HCEC 1CT (cell line): ENCODE measurements around the gene SDK2.

ENCODE experiments used
- DNase-seq: peaks from one replicate; pipeline ENCODE4 v3.0.0-alpha.2; 2017

Gene SDK2

DNA sequence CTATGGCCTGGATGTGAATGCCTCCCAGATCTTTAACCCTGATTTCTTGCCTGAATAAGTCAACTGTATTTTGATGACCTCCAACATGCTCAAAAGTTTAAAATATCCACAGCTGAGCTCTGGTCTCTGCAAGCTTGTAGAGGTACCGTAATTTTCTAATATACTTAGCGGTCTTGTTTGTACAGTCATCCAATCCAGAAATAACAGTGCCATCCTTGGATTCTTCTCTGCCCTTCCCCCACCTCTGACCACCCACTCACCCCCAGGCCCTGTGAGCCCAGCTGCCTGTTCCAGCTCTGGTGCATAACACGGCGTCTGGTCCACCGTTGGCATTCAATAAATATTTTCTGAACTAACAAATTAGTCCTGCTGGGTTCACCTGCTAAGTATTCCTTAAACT is 113.1 kb downstream of the SDK2 start:
- no peak for DNase-seq

DNA sequence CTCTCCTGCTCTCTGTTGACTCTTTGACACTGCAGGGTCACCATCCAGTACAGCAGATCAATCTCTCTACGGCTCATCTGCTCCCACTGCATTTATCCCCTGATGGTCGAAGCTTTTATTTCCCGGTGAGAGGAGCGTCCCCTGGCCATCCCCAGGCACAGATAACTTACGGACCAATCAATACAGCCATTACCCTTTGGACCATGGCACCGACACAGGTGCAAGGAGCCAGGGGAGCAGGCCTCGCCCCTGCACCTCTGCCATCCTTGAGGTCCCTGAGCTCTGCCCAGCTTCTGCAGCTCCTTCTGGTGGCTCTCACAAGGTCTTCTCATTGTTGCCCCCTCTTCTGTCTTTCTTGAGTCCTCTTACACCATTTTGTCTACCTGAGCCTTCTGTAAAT is 115.6 kb downstream of the SDK2 start:
- DNase-seq, result no peak

DNA sequence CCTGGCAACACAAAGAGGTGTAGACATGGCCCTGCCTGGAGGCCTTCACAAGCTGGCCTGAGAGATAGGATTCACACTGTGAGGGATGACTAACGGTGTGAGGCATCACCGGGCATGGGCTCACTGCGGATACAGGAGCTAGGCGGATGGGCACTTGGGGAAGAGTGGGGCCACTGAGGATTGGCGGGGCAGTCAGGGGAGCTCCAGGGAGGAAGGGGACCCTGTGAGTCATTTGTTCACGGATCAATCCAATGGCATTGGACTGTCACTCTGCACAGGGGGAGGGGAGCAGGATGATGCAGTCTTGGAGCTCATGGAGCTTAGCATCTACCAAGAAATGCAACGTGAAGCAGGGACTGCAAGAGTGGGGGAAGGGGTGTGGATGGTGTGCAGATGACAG is 117.3 kb downstream of the SDK2 start:
- DNase-seq, result no peak

DNA sequence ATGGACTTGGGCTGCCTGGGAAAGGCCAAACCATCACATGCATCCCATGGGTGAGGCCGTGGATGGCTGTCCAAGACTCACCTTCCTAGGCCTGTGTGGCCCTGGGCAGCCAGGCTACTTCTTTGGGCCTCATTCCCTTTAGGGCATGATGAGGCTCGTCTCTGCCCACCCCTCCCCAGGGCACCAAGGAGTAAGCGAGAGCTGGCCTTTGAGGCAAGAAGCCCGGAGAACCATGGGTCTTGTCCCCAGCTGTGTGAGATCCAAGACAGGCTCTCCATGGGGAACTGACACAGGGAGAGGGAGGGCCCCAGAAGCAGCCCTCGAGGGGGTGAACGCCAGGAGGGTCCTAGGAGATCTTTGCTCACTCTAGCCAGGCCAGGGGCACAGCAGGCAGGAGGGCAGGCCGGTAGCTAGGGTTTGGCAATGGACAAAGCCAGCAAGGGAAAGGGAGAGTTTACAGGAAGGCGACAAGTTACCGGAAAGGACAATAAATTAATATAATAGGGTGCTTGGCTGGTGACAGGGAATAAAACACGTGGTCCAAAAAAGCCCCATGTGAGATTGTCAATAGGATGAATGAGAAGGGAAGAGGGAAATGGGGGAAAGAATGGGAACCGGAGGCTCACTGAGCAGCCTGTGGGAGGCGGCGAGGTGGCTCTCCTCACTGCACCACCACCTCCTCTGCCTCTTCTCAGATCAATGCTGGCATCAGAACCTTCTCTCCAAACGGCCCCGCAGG is 119.1 kb downstream of the SDK2 start:
- no peak for DNase-seq

DNA sequence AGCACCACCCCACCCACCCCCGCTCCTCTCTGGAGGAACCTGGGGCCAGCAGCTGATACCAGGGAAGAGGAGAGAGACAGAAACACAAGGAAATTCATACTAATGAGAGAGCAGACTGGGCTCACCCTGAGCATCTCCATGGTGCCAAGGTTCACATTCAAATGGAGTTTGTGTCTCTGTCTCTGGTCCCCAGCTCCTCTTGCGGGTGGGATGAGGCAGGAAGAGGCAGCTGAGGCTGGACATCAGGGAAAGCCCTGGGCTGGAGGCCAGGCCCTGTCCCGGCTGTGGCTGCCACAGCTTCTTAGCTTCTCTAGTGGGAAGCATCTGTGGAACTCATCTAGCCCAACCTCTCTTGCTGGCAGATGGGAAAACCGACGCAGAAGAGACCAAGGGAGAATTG is 121.5 kb downstream of the SDK2 start:
- no peak for DNase-seq

DNA sequence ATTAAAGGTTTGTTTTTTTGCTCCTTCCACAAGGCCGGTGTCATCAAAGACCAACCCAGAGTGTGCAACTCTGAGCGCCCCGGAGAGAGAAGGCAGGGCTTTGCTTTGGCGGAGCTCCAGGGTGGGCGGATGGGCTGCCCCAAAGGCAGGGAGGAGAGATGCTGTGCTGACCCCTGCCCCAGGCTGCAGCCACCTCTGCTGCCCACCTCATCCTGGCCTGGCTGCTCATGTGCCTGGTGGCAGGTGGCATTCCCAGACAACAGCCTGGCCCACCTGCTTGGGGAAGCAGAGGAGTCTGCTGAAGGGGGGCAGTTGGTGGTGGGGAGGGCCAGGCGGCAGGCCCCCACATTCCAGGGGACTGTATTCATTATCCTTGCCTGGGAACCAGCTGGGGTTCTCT is 122.1 kb downstream of the SDK2 start:
- no peak for DNase-seq

DNA sequence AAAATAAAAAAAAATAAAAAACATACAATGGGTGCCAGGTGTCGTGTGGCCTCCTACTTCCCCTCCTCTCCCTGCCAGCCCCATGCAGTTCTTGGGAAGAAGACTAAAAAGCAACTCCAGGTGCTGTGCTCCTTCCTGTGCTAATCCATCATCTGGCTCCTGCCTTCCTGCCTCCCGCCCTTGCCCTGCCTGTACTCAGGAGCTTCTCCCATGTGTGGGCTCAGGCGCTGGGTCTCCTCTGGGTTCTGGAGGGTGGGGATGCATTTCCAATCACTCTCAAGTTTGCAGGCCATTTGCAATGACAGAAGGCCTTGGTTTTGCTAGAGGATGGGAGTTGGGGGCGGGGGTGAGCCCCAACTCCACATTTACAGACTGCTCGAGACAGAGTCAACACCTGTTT is 122.9 kb downstream of the SDK2 start:
- DNase-seq, result no peak

DNA sequence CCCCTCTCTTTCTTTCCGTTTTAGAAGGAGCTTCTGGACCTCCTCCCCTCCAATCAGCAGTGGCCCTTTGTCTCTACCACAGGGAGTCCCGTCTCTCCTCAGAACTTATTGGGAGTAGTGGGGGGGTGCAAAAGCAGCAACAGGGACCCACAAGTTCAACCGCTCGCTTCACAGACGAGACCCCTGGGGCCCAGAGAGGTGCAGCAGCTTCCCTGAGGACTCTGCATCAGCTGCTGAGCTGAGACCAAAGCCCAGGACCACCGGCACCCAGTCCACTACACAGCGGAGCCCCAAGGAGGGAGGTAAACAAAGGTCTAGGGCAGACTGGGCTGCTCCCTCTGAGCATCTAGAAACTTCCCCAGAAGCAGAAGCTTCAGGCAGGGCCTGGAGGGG is 123.9 kb downstream of the SDK2 start:
- no peak for DNase-seq

DNA sequence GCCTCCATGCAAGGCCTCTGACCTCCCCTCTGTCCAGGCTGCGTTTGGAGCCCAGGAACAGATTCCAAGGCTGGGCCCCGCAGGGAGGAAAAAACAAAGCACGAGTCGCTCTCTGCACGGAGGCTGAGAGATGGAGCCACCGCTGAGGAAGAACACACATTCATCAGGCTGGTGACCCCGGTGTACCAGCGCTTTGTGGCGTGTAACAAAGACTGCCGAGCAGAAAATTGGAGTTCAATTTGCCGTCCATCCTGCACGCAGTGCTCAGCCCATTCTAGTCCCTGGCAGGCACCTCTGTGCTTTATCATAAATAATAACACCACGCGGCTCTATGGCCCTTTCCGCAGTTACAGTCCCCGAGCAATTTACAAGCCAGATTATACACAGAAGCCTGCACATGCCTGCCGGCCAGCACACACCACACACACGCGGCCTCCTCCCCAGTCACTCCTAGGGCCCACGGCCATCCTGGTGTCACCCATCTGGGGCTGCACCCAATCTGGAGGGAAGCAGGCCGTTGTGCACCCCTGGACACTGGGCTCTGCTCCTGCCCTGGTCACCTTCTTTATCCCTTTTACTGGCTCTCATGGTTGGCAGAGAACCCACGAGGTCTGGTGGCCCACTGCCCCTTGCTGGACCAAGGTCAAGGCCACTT is 124.4 kb downstream of the SDK2 start:
- DNase-seq, result no peak

DNA sequence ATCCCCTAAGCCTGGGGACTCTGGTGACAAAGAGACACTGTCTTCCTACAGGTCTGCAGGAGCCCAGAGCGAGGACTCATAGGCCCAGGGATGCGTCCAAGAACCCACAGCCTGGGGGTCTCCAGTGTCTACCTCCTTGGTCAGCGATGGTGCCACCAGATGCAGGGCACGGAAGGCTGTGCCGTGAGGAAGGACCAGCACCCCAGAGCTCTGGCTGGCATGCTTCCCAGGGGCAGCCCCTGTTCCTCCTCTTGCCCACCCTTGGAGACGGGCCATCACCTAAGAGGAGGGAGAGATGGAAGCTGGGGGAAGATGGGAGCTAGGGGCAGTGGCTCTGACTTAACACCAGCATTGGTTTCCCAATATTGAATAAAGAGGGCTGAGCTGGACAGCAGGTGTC is 125.2 kb downstream of the SDK2 start:
- DNase-seq, result no peak

DNA sequence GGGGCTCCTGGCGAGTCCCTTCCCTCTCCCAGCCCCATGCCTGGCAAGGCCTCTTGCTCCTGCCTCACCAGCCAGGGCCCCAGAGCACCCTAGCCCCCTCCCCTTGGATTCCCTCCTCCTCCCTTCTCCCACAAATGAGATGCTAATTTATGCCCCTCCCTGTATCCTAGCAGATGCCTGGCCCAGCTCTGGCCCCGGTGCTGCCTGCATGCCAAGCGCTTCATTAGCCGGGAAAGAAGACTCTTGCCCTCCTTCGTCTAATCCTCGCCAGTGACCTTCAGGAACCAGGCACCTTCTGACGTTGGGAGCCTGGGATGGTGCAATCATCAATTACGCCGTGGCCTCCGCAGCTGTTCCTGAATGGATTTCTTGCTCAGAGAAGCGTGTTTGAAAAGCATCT is 127.8 kb downstream of the SDK2 start:
- DNase-seq, result no peak

DNA sequence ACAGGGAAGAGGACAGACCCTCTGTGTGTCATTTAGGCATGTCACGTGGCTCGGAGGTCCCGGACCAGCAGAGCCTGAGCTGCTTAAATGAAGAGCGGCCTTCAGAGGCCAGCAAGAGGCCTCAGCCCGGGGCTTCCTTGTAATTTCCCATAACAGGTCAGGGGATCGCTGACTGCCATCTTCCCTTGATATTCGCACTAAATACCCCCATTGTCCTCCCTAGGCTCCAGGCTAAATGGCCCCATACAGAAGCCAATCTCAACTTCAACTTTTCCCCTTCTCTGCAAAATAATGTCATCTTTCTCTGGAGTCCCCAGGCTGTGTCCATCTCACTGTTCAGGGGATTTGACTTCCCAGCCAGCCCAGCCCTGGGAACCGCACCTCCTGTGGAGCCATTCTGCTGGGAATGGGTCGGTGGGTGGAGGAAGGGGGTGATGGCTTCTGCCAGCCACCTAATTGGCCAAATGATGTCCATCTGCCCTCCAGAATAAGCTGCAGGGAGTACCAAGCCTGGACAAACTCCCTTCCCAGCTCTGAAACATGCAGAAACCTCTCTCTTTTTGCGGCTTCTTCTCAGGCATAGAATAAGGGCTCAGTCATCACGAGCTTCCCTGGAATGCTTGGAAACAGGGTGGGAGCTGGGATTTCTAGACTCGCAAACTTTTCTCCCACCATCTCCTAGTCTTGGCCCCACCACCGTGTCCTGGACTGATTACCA is 129.9 kb downstream of the SDK2 start:
- DNase-seq, result no peak

DNA sequence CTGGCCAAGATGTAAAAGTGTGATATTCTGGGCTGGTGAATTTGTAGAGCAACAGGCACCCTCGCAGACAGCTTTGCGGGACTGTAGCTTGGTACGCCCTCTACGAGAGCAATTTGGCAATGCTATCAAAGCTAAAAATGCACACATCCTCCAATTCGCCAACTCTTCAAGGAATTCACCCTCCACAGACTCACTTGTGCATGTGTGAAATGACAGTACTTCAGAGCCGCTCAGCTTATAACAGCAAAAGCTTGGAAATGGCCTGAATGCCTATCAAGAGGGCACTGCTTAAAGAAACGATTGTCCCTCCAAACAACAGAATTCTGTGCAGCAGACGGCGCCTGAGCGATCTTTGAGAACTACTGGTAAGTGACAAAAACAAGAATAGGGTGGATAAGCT is 130.8 kb downstream of the SDK2 start:
- DNase-seq, result no peak

DNA sequence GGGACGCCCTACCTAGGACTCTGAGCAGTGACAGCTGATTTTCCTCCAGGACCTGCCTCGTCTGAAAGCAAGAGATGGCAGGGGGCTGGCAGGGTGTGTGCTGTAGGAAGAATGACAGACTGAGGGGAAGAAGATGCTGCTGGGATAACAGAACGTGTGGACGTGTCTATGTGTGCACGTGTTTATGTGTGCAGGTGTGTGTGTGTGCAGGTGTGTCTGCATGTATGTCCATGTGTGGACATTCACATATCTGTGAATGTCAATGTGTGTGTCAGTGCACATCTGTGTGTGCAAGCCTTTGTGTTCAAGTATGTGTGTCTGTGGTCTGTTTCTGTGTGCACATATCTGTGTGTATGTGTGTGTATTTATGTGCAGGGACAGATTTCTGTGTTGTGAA is 132.5 kb downstream of the SDK2 start:
- DNase-seq, result no peak

DNA sequence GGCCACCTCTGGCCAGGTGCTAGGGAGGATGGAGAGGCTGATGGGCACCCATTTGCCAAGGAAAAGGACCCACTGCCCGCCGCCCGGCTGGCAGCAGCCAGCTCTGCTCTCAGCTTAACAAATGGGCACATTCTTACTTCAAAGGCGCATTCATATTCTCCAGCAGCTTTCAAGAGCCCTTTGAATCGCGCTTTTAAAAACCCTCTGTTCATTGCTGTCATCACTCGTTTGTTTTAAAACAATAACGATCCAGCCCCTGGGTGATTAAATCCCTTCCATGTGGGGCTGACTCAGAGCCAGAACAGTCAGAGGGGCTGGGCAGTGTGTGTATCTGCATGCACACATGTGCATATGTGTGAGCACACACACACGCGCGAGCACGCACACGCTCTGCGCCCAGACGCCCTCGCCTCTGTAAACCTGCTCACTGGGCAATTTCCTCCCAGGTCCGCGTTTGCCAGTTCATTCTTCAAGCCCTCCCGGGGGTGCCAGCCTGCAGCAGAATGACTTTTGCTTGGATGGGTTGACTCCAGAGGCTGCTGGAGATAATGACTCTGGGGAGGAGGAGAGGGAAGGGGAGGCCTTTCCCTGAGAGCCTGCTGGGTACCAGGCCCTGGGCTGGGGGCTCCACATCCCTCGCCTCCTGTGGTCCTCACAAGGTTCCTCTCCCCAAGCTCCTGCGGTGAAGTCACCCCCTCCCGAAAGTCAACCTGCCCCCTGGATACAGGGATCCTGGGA is 133.1 kb downstream of the SDK2 start:
- no peak for DNase-seq

DNA sequence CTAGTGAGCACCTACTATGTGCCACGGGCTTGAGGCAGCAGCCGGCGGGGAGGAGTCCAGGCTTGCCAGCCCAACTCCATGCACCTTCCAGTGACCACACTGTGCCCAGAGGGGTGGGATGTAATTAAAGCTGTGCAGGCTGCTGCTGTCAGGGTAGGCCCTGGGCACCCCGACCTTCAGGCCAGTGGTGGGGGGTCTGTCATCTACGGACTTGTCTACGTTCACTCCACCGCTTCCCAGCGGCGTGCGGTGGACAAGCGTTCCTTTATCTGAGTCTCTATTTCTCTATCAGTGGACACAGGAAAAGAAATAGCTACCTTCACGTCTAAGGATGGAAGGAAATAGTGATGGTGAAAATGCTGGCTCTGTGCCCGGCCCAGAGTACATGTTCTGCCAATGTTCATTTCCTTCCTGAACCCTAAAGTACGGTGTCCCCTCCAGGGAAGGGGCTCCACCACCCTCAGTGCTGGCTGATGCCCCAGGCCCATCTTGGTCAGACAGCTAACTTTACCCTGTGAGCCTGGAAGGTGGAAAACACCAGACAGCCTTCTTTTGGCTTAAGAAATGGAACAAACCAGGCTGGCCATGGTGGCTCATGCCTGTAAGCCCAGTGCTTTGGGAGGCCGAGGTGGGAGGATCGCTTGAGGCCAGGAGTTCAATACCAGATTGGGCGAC is 135.2 kb downstream of the SDK2 start:
- no peak for DNase-seq

DNA sequence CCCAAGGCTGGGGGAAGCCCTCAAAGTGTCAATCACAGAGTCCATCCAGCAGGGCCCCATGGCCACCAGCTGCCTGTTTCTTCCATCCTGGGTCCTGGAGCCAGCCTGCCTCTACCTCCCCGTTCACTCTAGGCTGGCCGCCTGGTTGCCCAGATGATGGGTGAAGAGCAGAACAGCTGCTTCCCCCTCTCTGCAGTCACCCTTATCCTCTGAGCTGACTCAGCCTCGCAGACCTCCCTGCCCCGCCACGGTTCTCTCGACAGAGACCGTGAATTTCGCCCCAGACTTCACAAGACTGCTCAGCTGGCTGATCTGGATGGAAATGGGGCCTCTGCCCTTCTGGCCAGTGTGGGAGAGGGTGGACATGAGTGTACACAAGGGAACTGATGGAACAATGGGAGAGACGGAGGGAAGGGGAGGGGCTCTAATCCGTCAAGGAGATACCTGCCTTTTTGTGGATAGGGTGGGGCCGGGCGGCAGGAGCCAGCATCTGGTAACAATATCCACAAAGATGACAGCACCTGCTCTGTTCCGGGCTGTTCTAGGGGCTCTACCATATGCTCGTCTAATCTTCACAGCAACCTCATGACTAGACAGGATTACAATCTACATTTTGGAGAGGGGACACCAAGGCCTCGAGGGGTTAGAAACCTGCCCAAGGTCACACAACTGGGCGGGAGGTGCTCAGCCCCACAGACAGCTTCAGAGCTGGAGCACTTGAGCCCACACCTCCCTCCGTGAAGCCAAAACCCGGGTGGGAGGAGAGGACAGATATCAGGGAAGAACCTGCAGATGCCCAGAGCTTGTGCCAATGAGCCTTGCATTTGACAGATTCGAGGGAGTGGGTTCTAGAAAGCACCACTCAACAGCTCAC is 136.0 kb downstream of the SDK2 start:
- DNase-seq, result no peak

DNA sequence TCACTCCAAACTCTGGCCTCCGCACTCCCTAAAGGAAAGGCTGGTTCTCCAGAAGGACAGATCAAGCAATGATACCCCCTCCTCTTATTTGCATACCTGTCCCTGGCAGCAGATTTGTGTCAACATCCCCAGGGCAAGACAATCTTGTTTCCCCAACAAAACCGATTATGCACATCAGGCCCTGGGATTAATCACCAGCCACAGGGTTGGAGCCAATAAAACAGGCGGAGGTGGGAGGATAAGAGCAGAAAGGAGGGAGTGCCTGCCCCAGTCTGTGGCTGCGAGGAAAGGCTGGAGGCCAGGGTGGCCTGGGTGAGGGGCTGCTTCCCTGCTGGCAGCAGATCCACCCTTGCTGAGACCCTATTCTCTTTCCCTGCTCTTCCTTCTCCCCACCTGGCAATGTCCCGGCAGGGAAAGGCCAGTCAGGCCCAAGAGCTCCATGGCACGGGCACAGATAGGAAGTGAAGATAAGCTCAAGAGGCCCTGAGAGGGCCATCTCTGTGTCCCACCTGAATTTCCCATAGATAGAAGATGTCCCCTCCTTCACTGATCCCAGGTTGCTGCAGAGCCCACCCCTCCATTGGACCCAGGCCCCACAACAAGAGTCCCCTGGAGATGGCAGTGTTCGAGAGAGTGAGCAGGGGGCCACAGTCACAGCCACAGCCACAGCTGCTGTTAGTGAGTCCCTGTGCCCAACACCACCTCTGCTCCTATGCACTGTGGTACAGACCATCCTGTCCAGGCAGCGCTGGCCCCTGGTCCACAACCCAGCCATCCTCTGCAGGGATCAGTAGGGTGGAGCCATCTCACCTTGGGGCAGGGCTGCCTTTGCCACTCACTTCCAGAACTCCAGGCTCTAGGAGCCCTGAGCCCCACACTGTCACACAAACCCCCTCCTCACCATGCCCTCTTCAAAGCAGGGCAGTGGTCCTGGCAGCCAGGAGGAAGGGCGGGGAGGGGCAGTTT is 137.5 kb downstream of the SDK2 start:
- no peak for DNase-seq

DNA sequence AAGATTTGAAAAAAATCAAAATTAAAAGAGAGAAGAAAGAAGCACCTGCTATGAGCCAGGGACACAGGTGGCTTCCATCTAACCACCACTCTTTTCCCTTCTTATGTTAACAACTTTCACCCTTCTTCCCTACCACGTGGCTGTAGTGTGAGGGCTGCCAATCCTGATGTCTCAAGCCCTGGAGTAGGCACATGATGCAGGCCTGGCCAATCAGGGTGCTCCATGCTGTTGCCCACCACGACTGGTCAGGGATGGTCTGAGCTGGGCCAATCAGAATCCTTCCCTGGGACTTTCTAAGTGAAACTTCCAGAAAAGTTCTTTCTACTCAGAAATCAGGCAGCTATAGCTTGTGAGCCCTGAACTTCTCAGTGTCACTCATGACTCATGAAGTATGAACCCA is 140.7 kb downstream of the SDK2 start:
- no peak for DNase-seq

DNA sequence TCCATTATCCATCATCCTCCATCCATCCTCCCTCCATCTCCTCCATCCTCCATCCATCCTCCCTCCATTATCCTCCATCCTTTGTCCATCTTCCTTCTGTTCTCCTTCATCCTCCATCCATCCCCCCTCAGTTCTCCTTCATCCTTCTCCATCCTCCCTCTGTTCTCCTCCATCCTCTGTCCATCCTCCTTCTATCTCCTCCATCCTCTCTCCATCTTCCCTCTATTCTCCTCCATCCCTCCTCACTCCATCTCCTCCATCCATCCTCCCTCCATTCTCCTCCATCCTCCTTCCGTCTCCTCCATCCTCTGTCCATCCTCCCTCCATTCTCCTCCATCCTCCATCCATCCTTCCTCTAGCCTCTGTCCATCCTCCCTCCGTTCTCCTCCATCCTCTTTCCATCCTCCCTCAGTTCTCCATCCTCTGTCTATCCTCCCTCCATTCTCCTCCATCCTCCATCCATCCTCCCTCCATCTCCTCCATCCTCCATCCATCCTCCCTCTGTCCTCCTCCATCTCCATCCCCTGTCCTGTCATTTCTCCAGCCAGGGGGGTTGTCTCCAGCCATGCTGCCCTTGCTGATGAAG is 143.7 kb downstream of the SDK2 start:
- DNase-seq, result no peak
